ENCODE measurements around the gene ZSCAN2. TPM values are rescaled to one million over a fixed set of nuclear protein-coding genes. Genes with fewer than 3 reads are reported as not detected.

ZSCAN2 gene
- 10.9 and 12.2 TPM in 2 replicates for total RNA-seq

GRCh38 chr15:84600687-84601554 is at the start of gene ZSCAN2:
Gene ZSCAN2 (plus strand): TSS chr15:84601009. CDS start chr15:84603928, 2,919 bp downstream.

DNA sequence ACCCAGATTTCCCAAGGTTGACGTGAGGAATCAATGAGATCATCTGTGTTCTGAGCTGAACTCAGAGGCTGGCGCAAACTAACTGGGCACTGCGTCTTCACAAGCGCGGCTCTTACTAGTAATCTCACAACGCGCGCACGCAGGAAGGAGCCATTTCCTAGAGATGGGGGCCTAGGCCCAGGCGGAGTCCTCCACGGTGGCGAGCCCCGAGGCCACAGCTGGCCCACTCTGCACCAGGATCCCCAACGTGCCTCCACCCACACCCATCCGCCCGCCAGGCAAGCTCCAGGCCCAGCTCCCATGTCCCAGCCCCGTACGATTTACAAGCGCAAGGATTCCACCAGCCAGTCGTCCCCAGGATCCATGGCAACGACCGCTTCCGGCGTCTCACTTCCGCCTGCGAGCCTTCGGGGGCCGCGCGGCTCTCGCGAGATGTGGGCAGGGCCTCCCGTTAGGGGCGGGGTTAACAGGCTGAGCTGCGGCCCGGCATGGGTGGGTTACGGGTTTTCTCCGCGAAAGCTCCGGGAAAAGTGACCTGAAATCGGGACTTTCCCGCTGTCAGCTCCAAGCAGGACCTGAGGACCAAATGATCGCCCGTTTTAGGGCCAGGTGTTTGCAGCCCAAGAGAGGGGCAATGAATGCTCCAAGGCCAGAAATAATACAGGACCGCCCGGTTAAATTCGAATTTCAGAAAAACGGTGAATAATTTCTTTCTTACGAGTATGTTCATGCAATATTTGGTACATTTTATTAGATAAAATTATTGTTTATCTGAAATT is 53.3 kb downstream of the ZSCAN2 start, which contains the start of gene WDR73:
TSS of gene WDR73 (minus strand) at position 374 of the 779 bp plus-strand sequence. CDS start at position 365, 9 bp downstream.

GRCh38 chr15:84658080-84658787 is 57.4 kb downstream of the ZSCAN2 start, which contains the start of gene NMB:
Gene NMB (minus strand): TSS chr15:84658199. CDS start chr15:84658152, 47 bp downstream.

Other genes starting within 250 kb of the ZSCAN2 start
- 19.9 and 25.5 TPM in 2 replicates for gene WDR73, start 53.3 kb downstream of the ZSCAN2 start, total RNA-seq
- gene NMB, start 57.2 kb downstream of the ZSCAN2 start, total RNA-seq = 1.3 and 2.4 TPM in 2 replicates
- gene SEC11A, start 115.1 kb downstream of the ZSCAN2 start, total RNA-seq = 302 and 310 TPM in 2 replicates
- gene ZNF592, start 147.6 kb downstream of the ZSCAN2 start, total RNA-seq = 2.0 and 2.3 TPM in 2 replicates
- gene ALPK3, start 216.3 kb downstream of the ZSCAN2 start, total RNA-seq = 0.16 and 0.17 TPM in 2 replicates